Measurements from ENCODE around the gene LIX1.
"Not testable (repeated sequence)": the region's sequence is repeated elsewhere in the genome, so short reads cannot be mapped to it uniquely, and the experiment has no call there.

DNA sequence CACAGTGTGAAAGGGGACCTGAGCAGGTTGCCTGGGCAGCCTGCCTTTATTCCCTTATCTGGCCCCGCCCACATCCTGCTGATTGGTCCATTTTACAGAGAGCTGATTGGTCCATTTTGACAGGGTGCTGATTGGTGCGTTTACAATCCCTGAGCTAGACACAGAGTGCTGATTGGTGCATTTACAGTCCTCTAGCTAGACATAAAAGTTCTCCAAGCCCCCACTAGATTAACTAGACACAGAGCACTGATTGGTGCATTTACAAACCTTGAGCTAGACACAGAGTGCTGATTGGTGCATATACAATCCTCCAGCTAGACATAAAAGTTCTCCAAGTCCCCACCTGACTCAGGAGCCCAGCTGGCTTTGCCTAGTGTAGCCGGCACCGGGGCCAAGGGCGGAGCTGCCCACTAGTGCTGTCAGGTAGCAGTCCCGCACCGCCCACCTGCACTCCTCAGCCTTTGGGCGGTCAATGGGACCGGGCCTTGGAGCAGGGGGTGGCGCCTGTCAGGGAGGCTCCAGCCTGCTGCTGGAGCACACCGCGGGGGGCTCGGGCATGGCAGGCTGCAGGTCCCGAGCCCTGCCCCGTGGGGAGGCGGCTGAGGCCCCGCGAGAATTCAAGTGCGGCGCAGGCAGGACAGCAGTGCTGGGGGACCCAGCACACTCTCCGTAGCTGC lies 57.5 kb downstream of the LIX1 start:
- not testable (repeated sequence) for TF ChIP-seq YY1 (IDR thresholded peaks at IDR 0.05); RAD21 (IDR thresholded peaks at IDR 0.05); SP1 (IDR thresholded peaks at IDR 0.05); JUND (IDR thresholded peaks at IDR 0.05); TAF1 (conservative IDR thresholded peaks at IDR 0.05); GABPA (IDR thresholded peaks at IDR 0.05 in 1 of 2, conservative IDR thresholded peaks at IDR 0.05 in 1 of 2); RXRA (IDR thresholded peaks at IDR 0.05)
- TF ChIP-seq, protein P1, sequence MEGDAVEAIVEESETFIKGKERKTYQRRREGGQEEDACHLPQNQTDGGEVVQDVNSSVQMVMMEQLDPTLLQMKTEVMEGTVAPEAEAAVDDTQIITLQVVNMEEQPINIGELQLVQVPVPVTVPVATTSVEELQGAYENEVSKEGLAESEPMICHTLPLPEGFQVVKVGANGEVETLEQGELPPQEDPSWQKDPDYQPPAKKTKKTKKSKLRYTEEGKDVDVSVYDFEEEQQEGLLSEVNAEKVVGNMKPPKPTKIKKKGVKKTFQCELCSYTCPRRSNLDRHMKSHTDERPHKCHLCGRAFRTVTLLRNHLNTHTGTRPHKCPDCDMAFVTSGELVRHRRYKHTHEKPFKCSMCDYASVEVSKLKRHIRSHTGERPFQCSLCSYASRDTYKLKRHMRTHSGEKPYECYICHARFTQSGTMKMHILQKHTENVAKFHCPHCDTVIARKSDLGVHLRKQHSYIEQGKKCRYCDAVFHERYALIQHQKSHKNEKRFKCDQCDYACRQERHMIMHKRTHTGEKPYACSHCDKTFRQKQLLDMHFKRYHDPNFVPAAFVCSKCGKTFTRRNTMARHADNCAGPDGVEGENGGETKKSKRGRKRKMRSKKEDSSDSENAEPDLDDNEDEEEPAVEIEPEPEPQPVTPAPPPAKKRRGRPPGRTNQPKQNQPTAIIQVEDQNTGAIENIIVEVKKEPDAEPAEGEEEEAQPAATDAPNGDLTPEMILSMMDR (IDR thresholded peaks at IDR 0.05; ENCODE audit: low read depth, low read length, missing input control), result not testable (repeated sequence)
- TF ChIP-seq, protein P2, sequence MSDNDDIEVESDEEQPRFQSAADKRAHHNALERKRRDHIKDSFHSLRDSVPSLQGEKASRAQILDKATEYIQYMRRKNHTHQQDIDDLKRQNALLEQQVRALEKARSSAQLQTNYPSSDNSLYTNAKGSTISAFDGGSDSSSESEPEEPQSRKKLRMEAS (IDR thresholded peaks at IDR 0.05), result not testable (repeated sequence)
- TF ChIP-seq, protein P3, sequence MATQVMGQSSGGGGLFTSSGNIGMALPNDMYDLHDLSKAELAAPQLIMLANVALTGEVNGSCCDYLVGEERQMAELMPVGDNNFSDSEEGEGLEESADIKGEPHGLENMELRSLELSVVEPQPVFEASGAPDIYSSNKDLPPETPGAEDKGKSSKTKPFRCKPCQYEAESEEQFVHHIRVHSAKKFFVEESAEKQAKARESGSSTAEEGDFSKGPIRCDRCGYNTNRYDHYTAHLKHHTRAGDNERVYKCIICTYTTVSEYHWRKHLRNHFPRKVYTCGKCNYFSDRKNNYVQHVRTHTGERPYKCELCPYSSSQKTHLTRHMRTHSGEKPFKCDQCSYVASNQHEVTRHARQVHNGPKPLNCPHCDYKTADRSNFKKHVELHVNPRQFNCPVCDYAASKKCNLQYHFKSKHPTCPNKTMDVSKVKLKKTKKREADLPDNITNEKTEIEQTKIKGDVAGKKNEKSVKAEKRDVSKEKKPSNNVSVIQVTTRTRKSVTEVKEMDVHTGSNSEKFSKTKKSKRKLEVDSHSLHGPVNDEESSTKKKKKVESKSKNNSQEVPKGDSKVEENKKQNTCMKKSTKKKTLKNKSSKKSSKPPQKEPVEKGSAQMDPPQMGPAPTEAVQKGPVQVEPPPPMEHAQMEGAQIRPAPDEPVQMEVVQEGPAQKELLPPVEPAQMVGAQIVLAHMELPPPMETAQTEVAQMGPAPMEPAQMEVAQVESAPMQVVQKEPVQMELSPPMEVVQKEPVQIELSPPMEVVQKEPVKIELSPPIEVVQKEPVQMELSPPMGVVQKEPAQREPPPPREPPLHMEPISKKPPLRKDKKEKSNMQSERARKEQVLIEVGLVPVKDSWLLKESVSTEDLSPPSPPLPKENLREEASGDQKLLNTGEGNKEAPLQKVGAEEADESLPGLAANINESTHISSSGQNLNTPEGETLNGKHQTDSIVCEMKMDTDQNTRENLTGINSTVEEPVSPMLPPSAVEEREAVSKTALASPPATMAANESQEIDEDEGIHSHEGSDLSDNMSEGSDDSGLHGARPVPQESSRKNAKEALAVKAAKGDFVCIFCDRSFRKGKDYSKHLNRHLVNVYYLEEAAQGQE (IDR thresholded peaks at IDR 0.05), result not testable (repeated sequence)
